Stomach (tissue), 9 donors: Measurements from ENCODE around the gene TMPRSS12. TPM values are rescaled to one million over a fixed set of nuclear protein-coding genes. Genes with fewer than 3 reads are reported as not detected.
"Not testable (repeated sequence)": the region's sequence is repeated elsewhere in the genome, so short reads cannot be mapped to it uniquely, and the experiment has no call there.

Source experiments
- DNase-seq, 2 donors: peaks; one replicate each; pipeline versions ENCODE4 v3.0.0 to v3.0.0-alpha.2; 2013 to 2019
- H3K27ac ChIP-seq, 5 donors: fragments of 200-600 bp in 4 of 5; sonication (generic) in 4 of 5; one replicate each; pipeline ENCODE4 v1.5.1; 2013 to 2019; ENCODE audit warnings: mild to moderate bottlenecking in 1 of 5, moderate library complexity in 1 of 5
- H3K27me3 ChIP-seq, 3 donors: fragments of 200-600 bp; sonication (generic); one replicate each; pipeline ENCODE4 v1.5.1; 2017 to 2019; ENCODE audit warnings: mixed run types in 1 of 3
- H3K36me3 ChIP-seq, 4 donors: fragments of 200-600 bp; sonication (generic); 1 replicate in 3 of 4; 2 replicates in 1 of 4; pipeline ENCODE4 v1.5.1; 2016 to 2019
- H3K4me1 ChIP-seq, 4 donors: fragments of 200-600 bp; sonication (generic); one replicate each; pipeline ENCODE4 v1.5.1; 2016 to 2019
- H3K4me3 ChIP-seq, 4 donors: fragments of 200-600 bp; sonication (generic) in 3 of 4; one replicate each; pipeline ENCODE4 v1.5.1; 2016 to 2019; ENCODE audit warnings: mild to moderate bottlenecking in 1 of 4
- H3K9me3 ChIP-seq, 4 donors: fragments of 200-600 bp; sonication (generic); one replicate each; pipeline ENCODE4 v1.5.1; 2016 to 2019
- EP300 ChIP-seq: sonication (generic); formaldehyde crosslinking; IDR thresholded peaks from one replicate; pipeline ENCODE4 v1.6.1; 2017; ENCODE audit warnings: antibody characterized with exemption
- POLR2A ChIP-seq, 4 donors: fragments of 450-650 bp; IDR thresholded peaks; one replicate each; pipeline ENCODE4 v1.6.1; 2016; ENCODE audit warnings: antibody characterized with exemption in 4 of 4, control low read depth in 2 of 4, mild to moderate bottlenecking in 1 of 4, moderate library complexity in 1 of 4
- POLR2AphosphoS5 ChIP-seq, 3 donors: sonication (generic); formaldehyde crosslinking; IDR thresholded peaks; one replicate each; pipeline ENCODE4 v1.6.1; 2016; ENCODE audit warnings: antibody characterized with exemption in 3 of 3
- WGBS, 5 donors: extraction: QIAGEN DNeasy Blood & Tissue Kit in 3 of 5; methylation state at CpG; one replicate each; pipeline versions ENCODE4 v1.1.5 to v1.1.7; 2013 to 2018; 5-methylcytosine and 5-hydroxymethylcytosine counted together
- intact Hi-C: fragments of 100-400 bp; cut with DNase I; formaldehyde crosslinking; loops from one replicate; pipeline ENCODE4 v1.15.1; 2023; ENCODE audit warnings: low total_unique reads
- polyA plus RNA-seq, 3 donors: library from polyadenylated mRNA; stranded (reverse); fragments of 200-250 nt; gene quantifications; one replicate each; pipeline ENCODE4 v1.2.3, GENCODE V29; 2013
- total RNA-seq, 5 donors: library from RNA; depleted of rRNA; stranded (reverse); fragments of >200 nt; gene quantifications; one replicate each; pipeline versions ENCODE4 v1.1.0 to v1.2.3, GENCODE V29; 2014 to 2016
- TF ChIP-seq, protein P1 (sequence below), 7 experiments: fragments of 450-650 bp in 4 of 7; fragments of 200-600 bp in 3 of 7; sonication (generic) in 3 of 7; IDR thresholded peaks; one replicate each; pipeline ENCODE4 v1.5.1; 2016 to 2019; ENCODE audit warnings: antibody characterized with exemption in 7 of 7, control low read depth in 2 of 7, mild to moderate bottlenecking in 1 of 7
- donor health status: healthy with polysubstance abuse.
- donor health status: Bipolar disorder and iron deficiency.
- donor health status: healthy.

The TMPRSS12 gene
- total and polyA plus RNA-seq, 8 donors: not detected

DNA sequence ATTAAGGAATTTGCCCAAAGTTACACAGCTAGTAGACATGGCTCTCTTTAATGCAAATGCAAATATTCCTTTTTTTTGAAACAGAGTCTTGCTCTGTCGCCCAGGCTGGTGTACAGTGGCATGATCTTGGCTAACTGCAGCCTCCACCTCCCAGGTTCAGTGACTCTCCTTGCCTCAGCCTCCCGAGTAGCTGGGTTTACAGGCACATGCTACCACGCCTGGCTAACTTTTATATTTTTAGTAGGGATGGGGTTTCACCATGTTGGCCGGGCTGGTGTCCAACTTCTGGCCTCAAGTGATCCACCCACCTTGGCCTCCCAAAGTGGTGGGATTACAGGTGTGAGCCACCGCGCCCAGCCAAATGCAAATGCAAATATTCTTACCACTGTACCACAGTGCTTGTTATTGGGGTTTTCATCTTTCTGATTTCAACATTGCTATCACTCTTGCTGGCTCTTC is 85.1 kb downstream of the TMPRSS12 start:
- TF ChIP-seq, protein P1, sequence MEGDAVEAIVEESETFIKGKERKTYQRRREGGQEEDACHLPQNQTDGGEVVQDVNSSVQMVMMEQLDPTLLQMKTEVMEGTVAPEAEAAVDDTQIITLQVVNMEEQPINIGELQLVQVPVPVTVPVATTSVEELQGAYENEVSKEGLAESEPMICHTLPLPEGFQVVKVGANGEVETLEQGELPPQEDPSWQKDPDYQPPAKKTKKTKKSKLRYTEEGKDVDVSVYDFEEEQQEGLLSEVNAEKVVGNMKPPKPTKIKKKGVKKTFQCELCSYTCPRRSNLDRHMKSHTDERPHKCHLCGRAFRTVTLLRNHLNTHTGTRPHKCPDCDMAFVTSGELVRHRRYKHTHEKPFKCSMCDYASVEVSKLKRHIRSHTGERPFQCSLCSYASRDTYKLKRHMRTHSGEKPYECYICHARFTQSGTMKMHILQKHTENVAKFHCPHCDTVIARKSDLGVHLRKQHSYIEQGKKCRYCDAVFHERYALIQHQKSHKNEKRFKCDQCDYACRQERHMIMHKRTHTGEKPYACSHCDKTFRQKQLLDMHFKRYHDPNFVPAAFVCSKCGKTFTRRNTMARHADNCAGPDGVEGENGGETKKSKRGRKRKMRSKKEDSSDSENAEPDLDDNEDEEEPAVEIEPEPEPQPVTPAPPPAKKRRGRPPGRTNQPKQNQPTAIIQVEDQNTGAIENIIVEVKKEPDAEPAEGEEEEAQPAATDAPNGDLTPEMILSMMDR (IDR thresholded peaks at IDR 0.05): no peak
- TF ChIP-seq POLR2AphosphoS5 (IDR thresholded peaks at IDR 0.05): no peak
- TF ChIP-seq POLR2A (IDR thresholded peaks at IDR 0.05): no peak
- no peak for TF ChIP-seq EP300
- intact Hi-C loops: no loop called here
- Histone ChIP-seq H3K27ac (peak overlapping the region; percentile 48 to 92 (median 86)), H3K27me3 (no peaks in the 10 kb centered on the region), H3K9me3 (no peaks in the 10 kb centered on the region), H3K4me1 (peaks cover 32 to 76% (median 61%) of the 10 kb centered on the region in 4 donors), H3K4me3 (peak overlapping the region; percentile 79 to 87 (median 84)), H3K36me3 (peaks cover 12 to 33% (median 28%) of the 10 kb centered on the region in 4 donors)
- no peak for DNase-seq
- WGBS, 5 donors: 15 to 60% (median 42%) methylated on average over 6 of the region's 6 CpGs

DNA sequence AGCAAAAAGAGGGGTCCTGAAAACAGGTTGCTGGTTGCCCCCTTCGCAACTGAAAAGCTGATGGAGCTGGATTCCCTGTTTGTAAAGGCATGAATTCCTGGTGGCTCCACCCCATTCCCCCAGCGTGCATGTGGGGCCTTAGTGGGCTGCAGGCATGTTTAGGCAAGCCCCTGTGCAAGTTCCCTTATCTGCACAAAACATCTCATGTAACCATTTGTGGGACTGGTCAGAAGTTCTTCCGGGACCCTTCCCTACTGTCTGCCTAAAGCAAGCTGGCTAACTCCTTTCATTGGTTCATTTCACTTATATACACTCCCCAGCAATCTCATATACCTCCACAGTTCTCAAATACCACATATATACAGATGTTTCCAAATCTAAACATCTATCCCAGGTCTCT is 85.7 kb downstream of the TMPRSS12 start:
- TF ChIP-seq POLR2AphosphoS5 (IDR thresholded peaks at IDR 0.05): no peak
- TF ChIP-seq POLR2A (IDR thresholded peaks at IDR 0.05): no peak
- Histone ChIP-seq H3K27me3 (no peaks in the 10 kb centered on the region), H3K9me3 (no peaks in the 10 kb centered on the region), H3K4me3 (peak overlapping the region; percentile 79 to 87 (median 84)), H3K36me3 (peaks cover 12 to 37% (median 32%) of the 10 kb centered on the region in 4 donors), H3K27ac (peak overlapping the region; percentile 30 to 92 (median 86)), H3K4me1 (peaks cover 32 to 76% (median 60%) of the 10 kb centered on the region in 4 donors)
- DNase-seq: no peak
- 26 to 51% (median 30%) methylated on average over 3 of the region's 3 CpGs for WGBS, 5 donors
- intact Hi-C loops: no loop called here

DNA sequence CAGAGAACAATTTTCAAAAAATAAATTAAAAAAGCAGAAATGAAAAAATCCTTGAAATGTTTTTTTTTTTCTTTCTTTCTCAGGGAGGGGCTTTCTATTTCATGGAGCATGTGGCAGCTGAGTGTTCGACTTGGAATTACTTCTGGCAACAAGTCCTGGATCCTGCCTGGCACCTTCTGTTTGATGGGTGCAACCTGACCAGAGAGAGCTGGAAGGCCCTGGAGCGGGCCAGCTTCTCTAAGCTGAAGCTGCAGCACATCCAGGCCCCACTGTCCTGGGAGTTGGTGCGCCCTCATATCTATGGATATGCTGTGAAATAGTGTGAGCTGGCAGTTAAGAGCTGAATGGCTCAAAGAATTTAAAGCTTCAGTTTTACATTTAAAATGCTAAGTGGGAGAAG is 87.1 kb downstream of the TMPRSS12 start:
- no peak for DNase-seq
- TF ChIP-seq, protein P1 (IDR thresholded peaks at IDR 0.05): no peak
- TF ChIP-seq POLR2AphosphoS5 (IDR thresholded peaks at IDR 0.05): no peak
- no peak for TF ChIP-seq EP300
- no peak for TF ChIP-seq POLR2A (IDR thresholded peaks at IDR 0.05)
- no peaks in the 10 kb centered on the region for H3K27me3 ChIP-seq
- H3K36me3 ChIP-seq: peaks cover 12 to 45% (median 38%) of the 10 kb centered on the region in 4 donors
- intact Hi-C loops: no loop called here
- no peaks in the 10 kb centered on the region for H3K9me3 ChIP-seq
- WGBS, 5 donors: 64 to 79% (median 75%) methylated on average over 3 of the region's 3 CpGs
- peaks cover 41 to 83% (median 66%) of the 10 kb centered on the region in 4 donors for H3K4me1 ChIP-seq
- H3K27ac ChIP-seq: peak overlapping the region in 2 of 5 donors; percentile 36 to 92
- peak overlapping the region in 2 of 4 donors; percentile 85 to 87 for H3K4me3 ChIP-seq

DNA sequence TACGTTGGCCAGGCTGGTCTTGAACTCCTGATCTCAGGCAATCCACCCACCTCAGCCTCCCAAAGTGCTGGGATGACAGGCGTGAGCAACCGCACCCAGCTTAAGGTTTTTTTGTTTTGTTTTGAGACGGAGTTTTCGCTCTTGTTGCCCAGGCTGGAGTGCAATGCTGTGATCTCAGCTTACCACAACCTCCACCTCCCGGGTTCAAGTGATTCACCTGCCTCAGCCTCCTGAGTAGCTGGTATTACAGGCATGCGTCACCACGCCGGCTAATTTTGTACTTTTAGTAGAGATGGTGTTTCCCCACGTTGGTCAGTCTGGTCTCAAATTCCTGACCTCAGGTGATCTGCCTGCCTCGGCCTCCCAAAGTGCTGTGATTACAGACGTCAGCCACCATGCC is 87.8 kb downstream of the TMPRSS12 start:
- 81 to 87% (median 84%) methylated on average over 12 of the region's 12 CpGs for WGBS, 5 donors
- Histone ChIP-seq H3K4me1 (peaks cover 48 to 89% (median 73%) of the 10 kb centered on the region in 4 donors), H3K4me3 (peak overlapping the region in 1 of 4 donors; percentile 85), H3K27ac (peak overlapping the region in 4 of 5 donors; percentile 14 to 58 (median 32)), H3K36me3 (peaks cover 12 to 45% (median 38%) of the 10 kb centered on the region in 4 donors)
- DNase-seq, intact Hi-C loops, H3K9me3 ChIP-seq, H3K27me3 ChIP-seq: not testable (repeated sequence)

DNA sequence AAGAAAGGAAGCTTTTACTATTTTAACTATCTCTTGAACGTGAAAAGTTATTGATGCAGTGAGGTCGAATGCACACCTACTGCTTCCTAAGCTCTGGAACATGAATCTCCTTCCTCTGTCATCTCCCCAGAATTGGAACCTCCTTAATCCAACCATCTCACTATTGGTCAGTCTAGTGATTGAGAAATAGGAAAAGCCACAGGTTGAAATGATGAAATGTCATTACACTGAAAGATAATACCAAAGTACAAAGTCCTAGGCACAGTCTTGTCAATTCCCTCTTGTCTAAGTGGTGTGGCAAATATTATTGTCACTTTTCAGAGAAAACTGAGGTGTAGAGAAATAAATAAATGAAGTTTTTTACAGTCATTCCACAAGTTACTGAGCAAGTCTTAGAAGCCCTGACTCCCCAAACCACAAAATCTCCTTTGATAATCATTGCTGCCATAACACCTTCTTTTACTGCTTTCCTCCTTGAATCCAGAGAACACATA is 90.1 kb downstream of the TMPRSS12 start:
- Histone ChIP-seq H3K27ac (peak overlapping the region in 4 of 5 donors; percentile 3 to 88 (median 76)), H3K9me3 (peaks cover 0 to 7% (median 3%) of the 10 kb centered on the region in 4 donors), H3K36me3 (peaks cover 12 to 54% (median 41%) of the 10 kb centered on the region in 4 donors), H3K4me1 (peaks cover 64 to 95% (median 81%) of the 10 kb centered on the region in 4 donors), H3K4me3 (no peak overlapping the region), H3K27me3 (no peaks in the 10 kb centered on the region)
- intact Hi-C loops: no loop called here
- 35 to 55% (median 51%) methylated on average over 2 of the region's 2 CpGs for WGBS, 5 donors
- no peak for DNase-seq
- no peak for TF ChIP-seq POLR2AphosphoS5 (IDR thresholded peaks at IDR 0.05)
- TF ChIP-seq, protein P1 (IDR thresholded peaks at IDR 0.05): no peak
- TF ChIP-seq POLR2A (IDR thresholded peaks at IDR 0.05): no peak
- TF ChIP-seq EP300: no peak
